ENCODE results near the gene KLHDC8A. TPM values are rescaled to one million over a fixed set of nuclear protein-coding genes. Genes with fewer than 3 reads are reported as not detected.
"Not testable (repeated sequence)": the region's sequence is repeated elsewhere in the genome, so short reads cannot be mapped to it uniquely, and the experiment has no call there.

Gene KLHDC8A
- total RNA-seq = not detected
- long read RNA-seq, partial matches to known transcripts = 0 of 1 reads
- long read RNA-seq, other reads (novel, unspliced or antisense) = 1 of 1 reads

- ATAC-seq (peak; percentile 29), DNase-seq (ENCODE audit: missing footprints) (no peak)
- intact Hi-C loops (cut with DNase I) = no loop called here
Measured at GRCh38 chr1:205356440-205357139, at the start of gene KLHDC8A. Gene KLHDC8A, minus strand, starts transcription at chr1:205356922. Its CDS starts 13,318 bp downstream, at chr1:205343604.

GRCh38 chr1:205406252-205406651 is 49.5 kb upstream of the KLHDC8A start:
- intact Hi-C loops (cut with DNase I); DNase-seq (ENCODE audit: missing footprints); ATAC-seq: not testable (repeated sequence)

GRCh38 chr1:205404484-205404883 is 47.8 kb upstream of the KLHDC8A start:
- intact Hi-C loops (cut with DNase I); DNase-seq (ENCODE audit: missing footprints); ATAC-seq: not testable (repeated sequence)

- DNase-seq (ENCODE audit: missing footprints) (no peak), ATAC-seq (no peak)
- intact Hi-C loops (cut with DNase I) = no loop called here
Measured at GRCh38 chr1:205398586-205398985, 41.9 kb upstream of the KLHDC8A start.

- intact Hi-C loops (cut with DNase I) = loop anchor here (1.0 to 2.0 kb wide), 4 partner anchors 34 to 128 kb away; no protein-coding TSS in a partner anchor
- peak; percentile 79 for ATAC-seq
- DNase-seq (ENCODE audit: missing footprints) = no peak
Measured at GRCh38 chr1:205396967-205397616, 40.4 kb upstream of the KLHDC8A start.

GRCh38 chr1:205395616-205396015 is 38.9 kb upstream of the KLHDC8A start:
- intact Hi-C loops (cut with DNase I) = loop anchor here (2.0 kb wide), 3 partner anchors 35 to 129 kb away; no protein-coding TSS in a partner anchor
- DNase-seq (ENCODE audit: missing footprints) (no peak), ATAC-seq (no peak)

- no peak for ATAC-seq
- no peak for DNase-seq (ENCODE audit: missing footprints)
- intact Hi-C loops (cut with DNase I) = no loop called here
Measured at GRCh38 chr1:205392650-205393049, 35.9 kb upstream of the KLHDC8A start.

- DNase-seq (ENCODE audit: missing footprints) (no peak), ATAC-seq (no peak)
- intact Hi-C loops (cut with DNase I) = no loop called here
Measured at GRCh38 chr1:205391386-205391785, 34.7 kb upstream of the KLHDC8A start.

GRCh38 chr1:205387845-205388244 is 31.1 kb upstream of the KLHDC8A start:
- intact Hi-C loops (cut with DNase I) = no loop called here
- ATAC-seq (no peak), DNase-seq (ENCODE audit: missing footprints) (no peak)

- intact Hi-C loops (cut with DNase I); DNase-seq (ENCODE audit: missing footprints); ATAC-seq: not testable (repeated sequence)
Measured at GRCh38 chr1:205382990-205383389, 26.3 kb upstream of the KLHDC8A start.

- ATAC-seq = no peak
- DNase-seq (ENCODE audit: missing footprints) = no peak
- intact Hi-C loops (cut with DNase I) = no loop called here
Measured at GRCh38 chr1:205382561-205382960, 25.8 kb upstream of the KLHDC8A start.

- ATAC-seq = no peak
- intact Hi-C loops (cut with DNase I) = no loop called here
- no peak for DNase-seq (ENCODE audit: missing footprints)
Measured at GRCh38 chr1:205381305-205381704, 24.6 kb upstream of the KLHDC8A start.

- ATAC-seq = no peak
- intact Hi-C loops (cut with DNase I) = no loop called here
- DNase-seq (ENCODE audit: missing footprints) = no peak
Measured at GRCh38 chr1:205380882-205381281, 24.2 kb upstream of the KLHDC8A start.

GRCh38 chr1:205379056-205379455 is 22.3 kb upstream of the KLHDC8A start:
- no peak for DNase-seq (ENCODE audit: missing footprints)
- no peak for ATAC-seq
- intact Hi-C loops (cut with DNase I) = no loop called here

- DNase-seq (ENCODE audit: missing footprints) (no peak), ATAC-seq (no peak)
- intact Hi-C loops (cut with DNase I) = no loop called here
Measured at GRCh38 chr1:205377355-205377754, 20.6 kb upstream of the KLHDC8A start.

GRCh38 chr1:205376739-205377138 is 20.0 kb upstream of the KLHDC8A start:
- DNase-seq (ENCODE audit: missing footprints) (no peak), ATAC-seq (no peak)
- intact Hi-C loops (cut with DNase I) = no loop called here

- intact Hi-C loops (cut with DNase I) = no loop called here
- no peak for DNase-seq (ENCODE audit: missing footprints)
- ATAC-seq = no peak
Measured at GRCh38 chr1:205375835-205376545, 19.3 kb upstream of the KLHDC8A start.

- intact Hi-C loops (cut with DNase I) = no loop called here
- DNase-seq (ENCODE audit: missing footprints) (no peak), ATAC-seq (no peak)
Measured at GRCh38 chr1:205374210-205375078, 17.7 kb upstream of the KLHDC8A start.

- ATAC-seq (no peak), DNase-seq (ENCODE audit: missing footprints) (no peak)
- intact Hi-C loops (cut with DNase I) = no loop called here
Measured at GRCh38 chr1:205373798-205374175, 17.1 kb upstream of the KLHDC8A start.
